Peyer's patch (tissue), 4 donors: ENCODE data around the gene KRTAP3-3. TPM values are rescaled to one million over a fixed set of nuclear protein-coding genes. Genes with fewer than 3 reads are reported as not detected.

Experiments
- DNase-seq, 3 donors: peaks; one replicate each; pipeline ENCODE4 v3.0.0-alpha.2; 2017 to 2019
- H3K27ac ChIP-seq, 4 donors: fragments of 200-600 bp; sonication (generic); one replicate each; pipeline ENCODE4 v1.5.1; 2016 to 2019
- H3K27me3 ChIP-seq, 2 donors: fragments of 200-600 bp; sonication (generic); one replicate each; pipeline ENCODE4 v1.5.1; 2019
- H3K36me3 ChIP-seq, 3 donors: fragments of 200-600 bp; sonication (generic); one replicate each; pipeline ENCODE4 v1.5.1; 2016 to 2019
- H3K4me1 ChIP-seq, 4 donors: fragments of 200-600 bp; sonication (generic); one replicate each; pipeline ENCODE4 v1.5.1; 2016 to 2019
- H3K4me3 ChIP-seq, 4 donors: fragments of 200-600 bp; sonication (generic); 1 replicate in 3 of 4; 2 replicates in 1 of 4; pipeline ENCODE4 v1.5.1; 2016 to 2019; ENCODE audit warnings: mild to moderate bottlenecking in 1 of 4
- H3K9me3 ChIP-seq, 4 donors: fragments of 200-600 bp; sonication (generic); one replicate each; pipeline ENCODE4 v1.5.1; 2016 to 2019; ENCODE audit warnings: mild to moderate bottlenecking in 1 of 4
- CTCF ChIP-seq, 6 experiments: fragments of 450-650 bp in 4 of 6; fragments of 200-600 bp in 2 of 6; sonication (generic) in 1 of 6; IDR thresholded peaks; one replicate each; pipeline ENCODE4 v1.5.1; 2017 to 2019; ENCODE audit warnings: antibody characterized with exemption in 6 of 6, mild to moderate bottlenecking in 3 of 6, moderate library complexity in 1 of 6
- POLR2A ChIP-seq, 2 donors: fragments of 450-650 bp; IDR thresholded peaks; one replicate each; pipeline ENCODE4 v1.5.1; 2017; ENCODE audit warnings: antibody characterized with exemption in 2 of 2, mild to moderate bottlenecking in 2 of 2, moderate library complexity in 2 of 2
- small RNA-seq, 2 donors: library from RNA; depleted of rRNA; stranded (forward); fragments of <200 nt; gene quantifications; one replicate each; pipeline ENCODE3, GENCODE V24; 2016
- total RNA-seq, 4 donors: library from RNA; depleted of rRNA; stranded (reverse); fragments of >200 nt; gene quantifications; one replicate each; pipeline ENCODE4 v1.1.0, GENCODE V29; 2016

KRTAP3-3 gene
- total RNA-seq, 4 donors from 2014 or later: not detected

- no peaks in the 10 kb centered on the region for H3K36me3 ChIP-seq
Observed at GRCh38 chr17:40950176-40950575, 43.8 kb downstream of the KRTAP3-3 start.

GRCh38 chr17:40949418-40949817 is 44.5 kb downstream of the KRTAP3-3 start:
- no peak for DNase-seq
- peaks cover 0 to 8% (median 0%) of the 10 kb centered on the region in 4 donors for H3K4me1 ChIP-seq
- no peak for TF ChIP-seq POLR2A (IDR thresholded peaks at IDR 0.05)
- TF ChIP-seq CTCF (IDR thresholded peaks at IDR 0.05): no peak
- H3K9me3 ChIP-seq: no peaks in the 10 kb centered on the region
- H3K27me3 ChIP-seq: no peaks in the 10 kb centered on the region
- H3K27ac ChIP-seq: no peak overlapping the region
- no peaks in the 10 kb centered on the region for H3K36me3 ChIP-seq
- no peak overlapping the region for H3K4me3 ChIP-seq

More at GRCh38 chr17:40950176-40950575, 43.8 kb downstream of the KRTAP3-3 start:
- Histone ChIP-seq H3K4me3 (no peak overlapping the region), H3K27me3 (no peaks in the 10 kb centered on the region), H3K4me1 (peaks cover 0 to 8% (median 0%) of the 10 kb centered on the region in 4 donors), H3K9me3 (no peaks in the 10 kb centered on the region), H3K27ac (no peak overlapping the region)
- no peak for DNase-seq
- no peak for TF ChIP-seq CTCF (IDR thresholded peaks at IDR 0.05)
- TF ChIP-seq POLR2A (IDR thresholded peaks at IDR 0.05): no peak

GRCh38 chr17:40947929-40948328 is 46.0 kb downstream of the KRTAP3-3 start:
- H3K27me3 ChIP-seq: no peaks in the 10 kb centered on the region
- no peak overlapping the region for H3K4me3 ChIP-seq
- no peaks in the 10 kb centered on the region for H3K36me3 ChIP-seq
- H3K9me3 ChIP-seq: no peaks in the 10 kb centered on the region
- no peak for TF ChIP-seq CTCF (IDR thresholded peaks at IDR 0.05)
- no peak for TF ChIP-seq POLR2A (IDR thresholded peaks at IDR 0.05)
- no peak overlapping the region for H3K27ac ChIP-seq
- no peak for DNase-seq
- peaks cover 0 to 8% (median 0%) of the 10 kb centered on the region in 4 donors for H3K4me1 ChIP-seq

GRCh38 chr17:40945414-40945813 is 48.5 kb downstream of the KRTAP3-3 start:
- H3K36me3 ChIP-seq: no peaks in the 10 kb centered on the region
- H3K27ac ChIP-seq: no peak overlapping the region
- H3K27me3 ChIP-seq: no peaks in the 10 kb centered on the region
- peaks cover 0 to 8% (median 0%) of the 10 kb centered on the region in 4 donors for H3K4me1 ChIP-seq
- no peaks in the 10 kb centered on the region for H3K9me3 ChIP-seq
- no peak overlapping the region for H3K4me3 ChIP-seq
- TF ChIP-seq CTCF (IDR thresholded peaks at IDR 0.05) (no peak), POLR2A (IDR thresholded peaks at IDR 0.05) (no peak)
- DNase-seq: no peak

GRCh38 chr17:40944531-40944930 is 49.4 kb downstream of the KRTAP3-3 start:
- no peaks in the 10 kb centered on the region for H3K9me3 ChIP-seq
- no peaks in the 10 kb centered on the region for H3K27me3 ChIP-seq
- DNase-seq: no peak
- H3K4me3 ChIP-seq: no peak overlapping the region
- no peak overlapping the region for H3K27ac ChIP-seq
- TF ChIP-seq CTCF (IDR thresholded peaks at IDR 0.05): no peak
- TF ChIP-seq POLR2A (IDR thresholded peaks at IDR 0.05): no peak
- no peaks in the 10 kb centered on the region for H3K36me3 ChIP-seq
- H3K4me1 ChIP-seq: peaks cover 0 to 6% (median 0%) of the 10 kb centered on the region in 4 donors

Small RNAs within 50 kb of the gene (small RNA-seq; reads per million reads assigned to genes)
- gene KRTAP3-4P: 0 reads per million in 2 donors

Other genes starting within 250 kb of the KRTAP3-3 start
- gene KRT25, start 238.8 kb downstream of the KRTAP3-3 start, total RNA-seq: not detected
- not detected for gene KRT26, start 222.0 kb downstream of the KRTAP3-3 start, total RNA-seq
- not detected for gene KRT27, start 211.6 kb downstream of the KRTAP3-3 start, total RNA-seq
- under 1 TPM in 1 of 4 donors, not detected in 3; 0.88 TPM for gene KRT28, start 194.2 kb downstream of the KRTAP3-3 start, total RNA-seq
- 10 to 100 TPM in 2 of 4 donors, 1 to 10 TPM in 2; 5.1 to 19.0 (median 8.1) TPM for gene KRT10, start 171.6 kb downstream of the KRTAP3-3 start, total RNA-seq
- 10 to 100 TPM in 1 of 4 donors, 1 to 10 TPM in 2, not detected in 1; 4.9 to 18.2 (median 9.1) TPM for gene KRT12, start 126.9 kb downstream of the KRTAP3-3 start, total RNA-seq
- 100 to 1,000 TPM; 111 to 978 (median 820) TPM for gene KRT20, start 108.9 kb downstream of the KRTAP3-3 start, total RNA-seq
- gene KRT23, start 56.5 kb downstream of the KRTAP3-3 start, total RNA-seq: 1 to 10 TPM in 2 of 4 donors, not detected in 2; 1.1 to 2.5 TPM
- gene KRT39, start 27.2 kb downstream of the KRTAP3-3 start, total RNA-seq: not detected
- 1 to 10 TPM in 1 of 4 donors, under 1 TPM in 2, not detected in 1; 0.88 to 1.0 (median 0.94) TPM for gene KRT40, start 9.8 kb downstream of the KRTAP3-3 start, total RNA-seq
- gene KRTAP3-2, start 5.7 kb upstream of the KRTAP3-3 start, total RNA-seq: not detected
- not detected for gene KRTAP3-1, start 15.0 kb upstream of the KRTAP3-3 start, total RNA-seq
- gene KRTAP1-5, start 33.0 kb upstream of the KRTAP3-3 start, total RNA-seq: not detected
- not detected for gene KRTAP1-4, start 36.0 kb upstream of the KRTAP3-3 start, total RNA-seq
- not detected for gene KRTAP1-3, start 40.7 kb upstream of the KRTAP3-3 start, total RNA-seq
- not detected for gene KRTAP1-1, start 47.3 kb upstream of the KRTAP3-3 start, total RNA-seq
- gene KRTAP2-1, start 53.2 kb upstream of the KRTAP3-3 start, total RNA-seq: not detected
- gene KRTAP2-2, start 61.1 kb upstream of the KRTAP3-3 start, total RNA-seq: not detected
- gene KRTAP2-3, start 66.0 kb upstream of the KRTAP3-3 start, total RNA-seq: not detected
- gene KRTAP2-4, start 71.7 kb upstream of the KRTAP3-3 start, total RNA-seq: not detected
- gene KRTAP4-7, start 90.0 kb upstream of the KRTAP3-3 start, total RNA-seq: not detected
- gene KRTAP4-8, start 104.0 kb upstream of the KRTAP3-3 start, total RNA-seq: not detected
- not detected for gene KRTAP4-16, start 108.0 kb upstream of the KRTAP3-3 start, total RNA-seq
- gene KRTAP4-9, start 111.2 kb upstream of the KRTAP3-3 start, total RNA-seq: not detected
- gene KRTAP4-11, start 124.2 kb upstream of the KRTAP3-3 start, total RNA-seq: not detected
- not detected for gene KRTAP4-12, start 130.0 kb upstream of the KRTAP3-3 start, total RNA-seq
- not detected for gene KRTAP4-6, start 146.4 kb upstream of the KRTAP3-3 start, total RNA-seq
- gene KRTAP4-5, start 155.7 kb upstream of the KRTAP3-3 start, total RNA-seq: not detected
- not detected for gene KRTAP4-4, start 166.6 kb upstream of the KRTAP3-3 start, total RNA-seq
- not detected for gene KRTAP4-3, start 174.1 kb upstream of the KRTAP3-3 start, total RNA-seq
- not detected for gene KRTAP4-2, start 184.1 kb upstream of the KRTAP3-3 start, total RNA-seq
- not detected for gene KRTAP4-1, start 190.7 kb upstream of the KRTAP3-3 start, total RNA-seq
- gene KRTAP9-1, start 195.7 kb upstream of the KRTAP3-3 start, total RNA-seq: not detected
- gene KRTAP9-2, start 232.5 kb upstream of the KRTAP3-3 start, total RNA-seq: not detected
- not detected for gene KRTAP9-3, start 238.3 kb upstream of the KRTAP3-3 start, total RNA-seq
- gene KRTAP9-8, start 243.8 kb upstream of the KRTAP3-3 start, total RNA-seq: not detected